ENCODE data around the gene GLYAT.

GRCh38 chr11:58693026-58693425, 38.7 kb downstream of the GLYAT start:
- TF ChIP-seq CTCF (IDR thresholded peaks at IDR 0.05) (no peak), POLR2AphosphoS5 (IDR thresholded peaks at IDR 0.05) (no peak), POLR2A (IDR thresholded peaks at IDR 0.05) (no peak), EP300 (IDR thresholded peaks at IDR 0.05; ENCODE audit: low read depth) (no peak)
